Measurements from ENCODE around the gene SEMA3B.

DNA sequence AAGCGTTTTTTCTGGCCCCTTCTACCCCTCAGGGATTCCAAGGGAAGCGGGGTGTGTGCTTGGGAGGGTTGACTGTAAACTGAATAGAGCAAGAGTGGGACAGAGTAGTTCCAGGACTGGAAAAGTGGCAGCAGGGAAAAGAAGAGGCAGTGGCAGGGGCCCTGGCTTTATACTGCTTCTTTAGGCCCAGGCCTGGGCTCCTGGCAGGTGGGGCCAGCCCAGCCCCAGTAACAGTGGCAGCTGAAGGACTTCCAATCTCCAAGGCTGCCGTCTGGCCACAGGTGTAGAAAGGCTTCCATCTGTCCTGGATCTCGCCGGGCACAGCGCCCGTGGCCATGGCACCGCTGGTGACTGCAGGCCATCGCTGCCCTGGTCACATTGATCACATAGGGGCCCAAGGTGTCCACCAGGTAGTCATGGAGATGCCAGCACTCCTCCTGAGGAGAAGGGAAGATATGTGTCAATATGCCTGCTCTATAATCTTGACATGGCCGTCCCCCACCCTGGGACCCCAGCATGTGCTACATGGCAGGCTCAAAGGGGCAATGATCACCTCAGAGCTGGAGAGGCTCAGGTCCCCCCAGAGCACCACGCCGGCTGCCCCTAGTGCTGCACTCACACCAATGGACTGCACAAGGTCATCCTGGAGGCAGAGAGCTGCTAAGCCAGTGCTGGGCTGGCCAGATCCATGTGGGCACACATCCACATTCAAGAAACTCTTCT is 24.3 kb downstream of the SEMA3B start:
- TF ChIP-seq, protein P1, sequence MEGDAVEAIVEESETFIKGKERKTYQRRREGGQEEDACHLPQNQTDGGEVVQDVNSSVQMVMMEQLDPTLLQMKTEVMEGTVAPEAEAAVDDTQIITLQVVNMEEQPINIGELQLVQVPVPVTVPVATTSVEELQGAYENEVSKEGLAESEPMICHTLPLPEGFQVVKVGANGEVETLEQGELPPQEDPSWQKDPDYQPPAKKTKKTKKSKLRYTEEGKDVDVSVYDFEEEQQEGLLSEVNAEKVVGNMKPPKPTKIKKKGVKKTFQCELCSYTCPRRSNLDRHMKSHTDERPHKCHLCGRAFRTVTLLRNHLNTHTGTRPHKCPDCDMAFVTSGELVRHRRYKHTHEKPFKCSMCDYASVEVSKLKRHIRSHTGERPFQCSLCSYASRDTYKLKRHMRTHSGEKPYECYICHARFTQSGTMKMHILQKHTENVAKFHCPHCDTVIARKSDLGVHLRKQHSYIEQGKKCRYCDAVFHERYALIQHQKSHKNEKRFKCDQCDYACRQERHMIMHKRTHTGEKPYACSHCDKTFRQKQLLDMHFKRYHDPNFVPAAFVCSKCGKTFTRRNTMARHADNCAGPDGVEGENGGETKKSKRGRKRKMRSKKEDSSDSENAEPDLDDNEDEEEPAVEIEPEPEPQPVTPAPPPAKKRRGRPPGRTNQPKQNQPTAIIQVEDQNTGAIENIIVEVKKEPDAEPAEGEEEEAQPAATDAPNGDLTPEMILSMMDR (optimal IDR thresholded peaks at IDR 0.05 in 1 of 3, IDR thresholded peaks at IDR 0.05 in 1 of 3, conservative IDR thresholded peaks at IDR 0.05 in 1 of 3; ENCODE audit: extremely low read depth in 1 of 3, insufficient read depth in 2 of 3, low read length in 3 of 3) = no peak
- TF ChIP-seq EZH2 (IDR thresholded peaks at IDR 0.05; ENCODE audit: low read length) = no peak

All from keratinocyte (primary cell).